Measurements from ENCODE around the gene PPP1R1C. TPM values are rescaled to one million over a fixed set of nuclear protein-coding genes. Genes with fewer than 3 reads are reported as not detected.
A peak's percentile ranks its signal among the peaks of the same experiment; 100 is the strongest.

Gene PPP1R1C
- total RNA-seq, 1 experiment from 2014 or later, result 4.0 TPM

DNA sequence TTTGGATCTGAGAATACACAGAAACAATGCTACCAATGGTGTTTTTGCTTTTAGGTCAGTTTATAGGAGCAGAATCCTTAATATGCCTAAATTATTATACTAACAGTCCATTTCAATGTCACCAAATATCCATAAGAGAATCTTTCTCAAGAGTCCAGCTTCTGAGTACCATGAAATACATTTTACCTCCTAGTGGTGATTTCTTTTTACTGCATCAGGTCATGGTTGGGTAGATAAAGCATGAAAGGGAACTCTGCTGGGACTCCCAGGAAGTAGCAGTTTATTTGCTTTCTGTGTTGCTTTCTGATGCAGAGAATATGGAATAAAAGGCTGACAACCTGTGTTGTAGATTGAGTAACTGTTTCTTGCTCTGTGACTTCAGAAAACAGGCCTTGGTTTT lies 115.6 kb downstream of the PPP1R1C start:
- H3K27ac ChIP-seq (ENCODE audit: insufficient read length, low read depth, low read length), result no peak overlapping the region

More for the DNA sequence above, 115.6 kb downstream of the PPP1R1C start:
- no peaks in the 10 kb centered on the region for H3K27me3 ChIP-seq (ENCODE audit: insufficient read depth, low read length)
- Mint-ChIP-seq H3K36me3 (ENCODE audit: insufficient read depth in 1 of 3, low read depth in 3 of 3) (no peaks in the 10 kb centered on the region; a peak in 1 of 7 replicates), H3K4me1 (peaks cover 9 to 12% of the 10 kb centered on the region in 2 experiments), H3K27ac (no peak overlapping the region), H3K4me3 (no peak overlapping the region), H3K27me3 (ENCODE audit: low read depth) (no peaks in the 10 kb centered on the region), H3K9me3 (peaks cover 0 to 2% of the 10 kb centered on the region in 2 experiments; a peak in 1 of 5 replicates)
- no peak overlapping the region for H2AFZ ChIP-seq (ENCODE audit: low read length)
- no peak overlapping the region for H4K8ac ChIP-seq (replicated peaks; ENCODE audit: insufficient read length, low read depth, low read length)
- no peak overlapping the region for H3T11ph ChIP-seq (ENCODE audit: low read length)
- H3K79me1 ChIP-seq (ENCODE audit: insufficient read depth, low read depth, low read length, poor library complexity, severe bottlenecking), result no peaks in the 10 kb centered on the region
- no peaks in the 10 kb centered on the region for H3K9me3 ChIP-seq (ENCODE audit: control insufficient read depth, low read depth, low read length)
- TF ChIP-seq, protein P1, sequence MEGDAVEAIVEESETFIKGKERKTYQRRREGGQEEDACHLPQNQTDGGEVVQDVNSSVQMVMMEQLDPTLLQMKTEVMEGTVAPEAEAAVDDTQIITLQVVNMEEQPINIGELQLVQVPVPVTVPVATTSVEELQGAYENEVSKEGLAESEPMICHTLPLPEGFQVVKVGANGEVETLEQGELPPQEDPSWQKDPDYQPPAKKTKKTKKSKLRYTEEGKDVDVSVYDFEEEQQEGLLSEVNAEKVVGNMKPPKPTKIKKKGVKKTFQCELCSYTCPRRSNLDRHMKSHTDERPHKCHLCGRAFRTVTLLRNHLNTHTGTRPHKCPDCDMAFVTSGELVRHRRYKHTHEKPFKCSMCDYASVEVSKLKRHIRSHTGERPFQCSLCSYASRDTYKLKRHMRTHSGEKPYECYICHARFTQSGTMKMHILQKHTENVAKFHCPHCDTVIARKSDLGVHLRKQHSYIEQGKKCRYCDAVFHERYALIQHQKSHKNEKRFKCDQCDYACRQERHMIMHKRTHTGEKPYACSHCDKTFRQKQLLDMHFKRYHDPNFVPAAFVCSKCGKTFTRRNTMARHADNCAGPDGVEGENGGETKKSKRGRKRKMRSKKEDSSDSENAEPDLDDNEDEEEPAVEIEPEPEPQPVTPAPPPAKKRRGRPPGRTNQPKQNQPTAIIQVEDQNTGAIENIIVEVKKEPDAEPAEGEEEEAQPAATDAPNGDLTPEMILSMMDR (conservative IDR thresholded peaks at IDR 0.05), result peak; percentile 62
- no peak overlapping the region for H3K23ac ChIP-seq (ENCODE audit: insufficient read length, low read depth, low read length)
- DNase-seq, result no peak
- no peak overlapping the region for H2BK120ac ChIP-seq (ENCODE audit: low read depth, low read length, poor library complexity, severe bottlenecking)
- H3K23me2 ChIP-seq (ENCODE audit: insufficient read length, low read depth, low read length, poor library complexity, severe bottlenecking), result no peaks in the 10 kb centered on the region
- H3K18ac ChIP-seq (ENCODE audit: insufficient read length, low read depth, low read length), result no peak overlapping the region
- H3K9ac ChIP-seq (ENCODE audit: extremely low read depth, insufficient read length, low read length), result no peak overlapping the region
- H3K79me2 ChIP-seq (ENCODE audit: insufficient read depth, low read length), result no peaks in the 10 kb centered on the region
- no peak overlapping the region for H4K91ac ChIP-seq (ENCODE audit: insufficient read length, low read depth, low read length)
- no peak overlapping the region for H2BK5ac ChIP-seq (ENCODE audit: insufficient read length, low read length)
- H4K20me1 ChIP-seq (ENCODE audit: control insufficient read depth, insufficient read depth, insufficient read length), result no peaks in the 10 kb centered on the region
- no peak overlapping the region for H4K5ac ChIP-seq (ENCODE audit: insufficient read length, low read depth, low read length)
- no peak overlapping the region for H3K4me2 ChIP-seq (ENCODE audit: insufficient read depth, insufficient read length, low read length)
- no peak overlapping the region for H2AK5ac ChIP-seq (ENCODE audit: insufficient read length, low read length)
- H3K14ac ChIP-seq (ENCODE audit: insufficient read depth, low read length), result no peak overlapping the region
- H2BK12ac ChIP-seq (ENCODE audit: insufficient read length, low read depth, low read length), result no peak overlapping the region
- no peak overlapping the region for H3K56ac ChIP-seq (ENCODE audit: insufficient read length, low read depth, low read length)
- no peak overlapping the region for H3K4ac ChIP-seq (ENCODE audit: low read depth, low read length)
- H3K4me1 ChIP-seq (ENCODE audit: insufficient read depth, low read length), result no peaks in the 10 kb centered on the region
- H2BK20ac ChIP-seq (ENCODE audit: low read depth, low read length, poor library complexity, severe bottlenecking), result no peak overlapping the region
- H2BK15ac ChIP-seq (ENCODE audit: low read depth, low read length), result no peak overlapping the region
